HG02763 (cell line): ENCODE measurements around the gene TFPT.

Experiments
- ATAC-seq: cut with Tn5 transposase; IDR thresholded peaks from one replicate; pipeline ENCODE4 v1.9.1; 2021; ENCODE audit warnings: mild to moderate bottlenecking, moderate library complexity; ENCODE audit not compliant: unreplicated experiment

The TFPT gene

DNA sequence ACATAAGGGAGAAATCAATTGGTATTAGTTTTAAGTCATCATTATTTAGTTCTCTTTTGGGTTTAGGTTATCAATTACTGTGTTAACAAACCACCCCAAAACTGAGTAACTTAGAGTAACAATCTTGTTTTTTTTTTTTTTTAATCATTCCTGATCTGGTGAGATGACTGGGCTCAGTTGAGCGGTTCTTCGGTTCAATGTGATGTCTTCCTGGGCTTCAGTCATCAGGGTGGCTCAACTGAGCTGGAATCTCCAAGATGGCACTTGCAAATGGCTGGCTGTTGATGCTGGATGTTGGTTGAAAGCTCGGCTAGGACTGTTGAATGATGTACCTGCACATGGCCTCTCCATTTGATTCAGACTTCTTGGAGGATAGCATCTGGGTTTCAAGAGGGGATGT lies 31.0 kb downstream of the TFPT start:
- ATAC-seq: no peak

DNA sequence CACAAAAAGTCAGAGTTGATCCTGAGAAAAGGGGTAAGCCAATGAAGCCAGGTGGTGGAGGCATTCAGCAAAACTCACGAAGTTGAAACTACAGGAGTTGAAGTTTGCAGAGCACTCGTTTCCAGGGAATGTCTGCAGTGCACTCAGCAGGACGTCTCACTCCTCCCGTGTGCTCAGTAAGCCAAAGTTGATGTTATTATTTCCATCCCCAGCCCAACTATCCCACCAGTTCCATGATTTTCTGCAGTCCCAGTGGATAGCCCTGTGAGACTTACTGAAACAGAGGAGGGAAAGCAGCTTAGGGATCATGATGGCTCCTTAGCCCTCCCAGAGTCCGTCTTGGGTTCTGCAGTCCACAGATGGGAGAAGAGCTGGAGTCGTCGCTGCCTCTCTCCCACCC lies 34.4 kb downstream of the TFPT start, which contains the start of gene TARM1:
TSS of gene TARM1 (minus strand) at position 334 of the 400 bp plus-strand sequence. CDS start at position 309, 25 bp downstream.
- no peak for ATAC-seq

DNA sequence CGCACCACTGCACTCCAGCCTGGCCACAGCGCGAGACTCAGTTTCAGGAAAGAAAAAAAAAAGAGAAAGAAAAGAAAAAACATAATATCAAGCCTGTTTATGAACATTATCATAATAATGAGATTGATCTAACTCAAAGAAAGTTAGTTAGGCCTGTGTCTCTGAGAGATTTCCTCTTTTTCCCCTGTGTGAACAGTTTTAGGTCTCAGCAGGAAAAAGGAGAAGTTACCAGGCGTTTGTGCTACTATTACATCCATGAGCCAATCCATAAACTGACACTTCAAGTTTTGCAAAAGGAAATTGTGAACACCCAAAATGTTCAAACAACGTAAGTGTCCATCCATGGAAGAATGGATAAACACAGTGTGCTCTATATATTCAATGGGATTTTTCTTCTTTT lies 38.1 kb downstream of the TFPT start:
- ATAC-seq: no peak

DNA sequence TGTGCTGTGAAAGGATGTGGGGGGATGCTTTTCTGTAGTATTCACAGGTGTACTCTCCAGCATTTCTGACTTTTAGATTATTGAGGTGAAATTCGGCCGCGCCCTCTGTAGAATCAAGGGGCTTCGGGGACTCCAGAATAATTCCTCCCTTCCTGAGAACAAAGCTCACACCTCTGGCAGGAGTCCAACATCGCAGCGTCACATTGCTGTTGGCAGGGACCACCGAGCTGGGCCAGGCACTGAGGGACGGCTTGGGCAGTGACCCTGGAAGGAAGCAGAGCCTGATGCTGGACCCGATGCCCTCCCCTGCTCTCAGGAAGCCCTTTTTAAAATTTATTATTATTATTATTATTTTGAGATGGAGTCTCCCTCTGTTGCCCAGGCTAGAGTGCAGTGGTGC lies 40.6 kb downstream of the TFPT start:
- no peak for ATAC-seq

DNA sequence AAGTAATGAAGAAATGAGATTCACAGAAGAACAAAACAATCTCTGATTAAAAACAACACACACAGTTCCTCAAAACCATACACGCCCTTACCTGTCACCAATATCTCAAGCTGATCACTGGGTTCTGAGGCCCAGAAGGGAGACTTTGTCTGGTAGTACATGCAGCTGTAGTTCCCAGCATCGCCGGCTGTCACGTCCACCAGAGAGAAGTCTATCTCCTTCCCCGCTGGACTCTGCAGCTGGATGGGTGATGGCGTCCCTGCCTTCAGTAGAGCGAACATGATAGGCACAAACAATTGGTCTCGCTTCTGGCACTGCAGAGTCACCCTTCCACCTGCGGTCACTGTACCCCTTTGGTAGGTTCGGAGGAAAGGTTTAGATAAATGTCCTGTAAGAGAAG lies 41.6 kb downstream of the TFPT start:
- no peak for ATAC-seq

DNA sequence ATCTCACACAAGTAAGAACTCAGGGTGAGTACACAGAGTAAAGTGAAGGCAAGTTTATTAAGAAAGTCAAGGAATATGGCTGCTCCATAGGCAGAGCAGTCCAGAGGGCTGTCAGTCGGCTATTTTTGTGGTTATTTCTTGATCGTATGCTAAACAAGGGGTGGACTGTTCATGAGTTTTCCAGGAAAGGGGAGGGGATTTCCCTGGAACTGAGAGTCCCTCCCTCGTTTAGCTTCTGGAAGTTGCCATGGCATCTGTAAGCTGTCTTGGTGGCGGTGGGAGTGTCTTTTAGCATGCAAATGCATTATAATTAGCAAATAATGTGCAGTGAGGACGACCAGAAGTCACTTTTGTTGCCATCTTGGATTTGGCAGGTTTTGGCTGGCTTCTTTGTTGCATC lies 46.0 kb downstream of the TFPT start:
- ATAC-seq: no peak

DNA sequence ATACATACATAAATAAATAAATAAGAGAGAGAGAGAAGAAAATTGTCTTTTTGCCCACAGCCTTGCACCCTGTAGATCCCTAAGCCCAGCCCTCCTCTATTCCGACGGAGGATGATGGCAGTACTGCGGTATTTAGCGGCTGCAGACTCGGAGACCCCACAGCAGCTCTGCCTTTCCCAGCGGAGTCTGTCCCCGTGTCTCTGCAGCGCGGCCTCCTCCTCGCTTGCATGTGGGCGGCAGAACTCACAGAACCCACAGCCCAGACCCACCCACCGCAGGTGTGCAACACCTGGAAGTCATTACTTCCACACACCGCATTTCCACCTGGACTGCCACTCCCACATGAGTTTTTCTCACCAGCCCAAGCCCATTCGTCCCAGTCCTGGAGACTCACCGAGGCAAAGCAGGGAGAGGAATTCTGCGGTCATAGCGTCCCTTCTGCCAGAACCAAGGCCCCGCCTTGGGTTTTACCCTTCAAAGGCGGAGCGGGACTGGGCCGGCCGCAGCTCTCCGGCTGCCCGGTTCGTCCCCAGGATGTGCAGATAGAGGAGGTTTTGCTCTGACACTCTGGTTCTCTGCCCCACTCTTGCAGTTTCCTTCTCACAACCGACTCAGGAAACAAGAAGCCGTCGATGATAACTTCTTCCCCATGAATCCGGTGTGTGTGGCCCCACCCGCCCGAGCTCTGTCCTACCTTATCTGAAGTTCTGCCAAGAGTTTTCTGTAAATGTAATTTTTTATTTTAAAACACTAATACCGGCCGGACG lies 51.9 kb downstream of the TFPT start, which contains the start of gene VSTM1:
TSS of gene VSTM1 (minus strand) at position 548 of the 767 bp plus-strand sequence. CDS start at position 428, 120 bp downstream.
- no peak for ATAC-seq

- ATAC-seq: no peak
Observed at GRCh38 chr19:54062643-54063042, 52.8 kb downstream of the TFPT start.
